Stomach (tissue), 4 donors: ENCODE measurements around the gene LDLRAD3.

Source experiments
- EP300 ChIP-seq: sonication (generic); formaldehyde crosslinking; IDR thresholded peaks from one replicate; pipeline ENCODE4 v1.6.1; 2017; ENCODE audit warnings: antibody characterized with exemption
- TF ChIP-seq, protein P1 (sequence below), 7 experiments: fragments of 450-650 bp in 4 of 7; fragments of 200-600 bp in 3 of 7; sonication (generic) in 3 of 7; IDR thresholded peaks; one replicate each; pipeline ENCODE4 v1.5.1; 2016 to 2019; ENCODE audit warnings: antibody characterized with exemption in 7 of 7, control low read depth in 2 of 7, mild to moderate bottlenecking in 1 of 7

GRCh38 chr11:36142439-36142838, 198.6 kb downstream of the LDLRAD3 start:
- TF ChIP-seq EP300, result no peak
- TF ChIP-seq, protein P1, sequence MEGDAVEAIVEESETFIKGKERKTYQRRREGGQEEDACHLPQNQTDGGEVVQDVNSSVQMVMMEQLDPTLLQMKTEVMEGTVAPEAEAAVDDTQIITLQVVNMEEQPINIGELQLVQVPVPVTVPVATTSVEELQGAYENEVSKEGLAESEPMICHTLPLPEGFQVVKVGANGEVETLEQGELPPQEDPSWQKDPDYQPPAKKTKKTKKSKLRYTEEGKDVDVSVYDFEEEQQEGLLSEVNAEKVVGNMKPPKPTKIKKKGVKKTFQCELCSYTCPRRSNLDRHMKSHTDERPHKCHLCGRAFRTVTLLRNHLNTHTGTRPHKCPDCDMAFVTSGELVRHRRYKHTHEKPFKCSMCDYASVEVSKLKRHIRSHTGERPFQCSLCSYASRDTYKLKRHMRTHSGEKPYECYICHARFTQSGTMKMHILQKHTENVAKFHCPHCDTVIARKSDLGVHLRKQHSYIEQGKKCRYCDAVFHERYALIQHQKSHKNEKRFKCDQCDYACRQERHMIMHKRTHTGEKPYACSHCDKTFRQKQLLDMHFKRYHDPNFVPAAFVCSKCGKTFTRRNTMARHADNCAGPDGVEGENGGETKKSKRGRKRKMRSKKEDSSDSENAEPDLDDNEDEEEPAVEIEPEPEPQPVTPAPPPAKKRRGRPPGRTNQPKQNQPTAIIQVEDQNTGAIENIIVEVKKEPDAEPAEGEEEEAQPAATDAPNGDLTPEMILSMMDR (IDR thresholded peaks at IDR 0.05), result no peak
